NCI-H2196 (cell line): Measurements from ENCODE around the gene YLPM1.

Experiments
- DNase-seq: peaks from one replicate; lab custom pipeline; 2025; ENCODE audit not compliant: unreplicated experiment; lab: John Stamatoyannopoulos, UW

The YLPM1 gene

DNA sequence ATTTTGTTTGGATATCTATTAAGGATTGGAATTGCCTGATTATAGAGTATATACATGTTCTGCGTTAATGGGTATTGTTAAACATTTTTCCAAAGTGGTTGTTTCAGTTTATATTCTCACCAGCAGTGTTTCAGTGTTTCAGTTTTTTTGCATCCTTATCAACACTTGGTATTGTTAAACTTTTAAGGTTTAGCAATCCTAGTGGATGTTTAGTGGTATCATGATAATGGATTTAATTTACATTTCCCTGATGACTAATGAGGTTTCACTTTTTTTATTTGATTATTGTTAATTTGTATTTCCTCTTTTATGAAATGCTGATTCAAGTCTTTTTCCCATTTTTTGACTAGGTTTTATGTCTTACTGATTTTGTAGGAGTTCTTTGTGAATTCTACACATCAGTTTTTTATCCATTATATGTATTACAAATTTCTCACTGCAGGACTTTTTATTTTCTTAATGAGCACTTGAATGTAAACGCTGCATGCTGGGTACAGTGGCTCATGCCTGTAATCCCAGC is 23.7 kb downstream of the YLPM1 start:
- DNase-seq, result no peak

DNA sequence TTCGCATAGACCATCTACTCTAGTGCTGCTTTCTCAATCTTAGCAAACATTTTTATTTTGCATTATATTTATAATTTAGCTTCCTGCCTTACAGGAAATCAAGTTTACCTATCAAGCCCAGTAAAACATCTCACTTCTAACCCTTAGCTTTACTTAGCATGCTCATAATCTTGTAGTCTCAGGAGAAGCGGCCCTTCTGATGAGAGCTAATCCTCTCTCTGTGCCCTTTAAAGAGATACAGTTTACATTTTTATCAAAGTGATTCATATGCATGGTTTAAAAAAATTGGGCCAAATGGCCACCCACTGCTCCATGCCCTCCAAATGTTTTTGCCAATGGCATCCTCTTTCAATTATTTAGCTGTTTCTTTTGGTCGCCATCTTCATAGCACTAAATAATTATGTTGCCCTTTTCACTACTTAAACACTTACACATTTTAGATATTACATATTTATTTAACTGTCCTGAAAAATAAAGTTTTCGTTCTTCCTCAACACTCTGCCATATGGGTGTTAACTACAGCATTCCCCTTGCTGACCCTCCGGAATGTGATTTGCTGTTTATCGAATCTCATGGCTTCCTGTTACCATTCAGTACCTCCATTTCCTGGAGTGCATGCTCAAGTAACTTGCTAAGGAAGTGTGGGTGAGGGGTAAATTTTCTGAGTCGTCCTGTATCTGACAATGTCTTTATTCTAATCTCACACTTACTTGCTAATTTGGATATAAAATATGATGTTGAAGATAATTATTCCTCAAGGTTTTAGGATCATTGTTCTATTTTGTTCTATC is 29.3 kb downstream of the YLPM1 start:
- DNase-seq, result no peak

DNA sequence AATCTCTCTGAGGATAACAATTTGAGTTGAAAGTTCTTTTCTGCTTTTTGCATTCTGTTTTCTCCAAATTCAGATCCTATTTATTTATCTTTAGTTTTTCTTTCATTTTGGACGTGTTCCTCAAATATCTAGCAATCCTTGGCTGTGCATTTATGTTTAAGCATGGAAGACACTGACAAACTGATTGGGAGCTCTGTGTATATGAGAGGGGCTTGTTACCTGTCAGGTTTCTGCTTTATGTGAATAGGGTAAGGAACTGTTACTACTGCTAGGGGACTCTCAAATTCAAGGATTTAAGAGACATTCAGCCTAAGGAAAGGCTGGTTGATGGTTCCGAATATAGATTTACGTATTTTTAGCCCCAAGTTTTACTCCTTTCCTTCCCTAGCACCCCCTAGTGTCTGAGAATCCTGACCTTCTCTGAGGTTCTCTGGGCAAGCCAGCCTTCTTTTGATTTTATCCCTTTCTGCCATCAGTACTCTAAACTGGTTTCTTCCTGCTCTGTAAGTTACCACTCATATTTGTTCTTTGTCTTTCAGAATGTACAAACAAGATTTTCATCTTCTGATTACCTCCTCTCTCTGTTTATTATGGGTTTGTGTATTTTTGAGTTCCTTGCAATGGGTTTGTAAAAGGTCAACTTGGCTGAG is 30.5 kb downstream of the YLPM1 start:
- no peak for DNase-seq

DNA sequence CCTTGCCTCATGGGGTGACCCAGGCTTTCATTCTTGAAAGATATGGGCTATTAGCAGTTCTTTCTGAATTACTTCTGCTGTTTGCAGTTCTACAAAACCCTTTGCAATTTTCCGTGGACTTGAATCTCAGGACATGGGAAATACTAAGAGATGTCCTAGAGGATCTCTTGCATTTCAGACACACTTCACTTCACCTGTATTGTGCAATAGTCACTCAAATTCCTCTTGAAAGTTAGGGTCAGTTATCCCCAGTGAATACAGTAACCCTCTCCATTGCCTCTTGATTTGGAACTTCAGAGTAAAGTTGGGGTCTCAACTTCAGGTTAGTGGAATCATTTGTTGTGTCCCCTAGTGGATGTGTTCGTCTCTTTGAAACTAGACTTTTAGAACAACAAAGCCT is 31.8 kb downstream of the YLPM1 start:
- no peak for DNase-seq

DNA sequence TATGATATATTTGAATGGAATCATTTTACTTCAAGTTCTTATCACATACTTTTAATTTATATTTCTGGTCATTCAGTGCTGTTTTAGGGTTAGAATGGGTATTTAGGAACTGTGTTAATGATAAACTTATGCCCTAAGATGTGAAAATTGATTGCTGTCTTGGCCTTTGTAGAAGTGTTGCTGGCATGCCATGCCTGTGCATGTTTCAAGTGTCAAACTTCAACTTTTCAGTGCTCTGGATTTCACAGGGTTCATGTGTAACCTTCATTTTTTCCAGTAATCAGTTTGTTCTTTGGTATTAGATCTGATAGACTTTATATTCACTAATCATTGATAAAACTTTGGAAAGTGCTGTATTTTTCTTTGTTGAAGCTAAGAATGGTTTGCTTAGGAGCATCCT is 36.6 kb downstream of the YLPM1 start:
- DNase-seq, result no peak

DNA sequence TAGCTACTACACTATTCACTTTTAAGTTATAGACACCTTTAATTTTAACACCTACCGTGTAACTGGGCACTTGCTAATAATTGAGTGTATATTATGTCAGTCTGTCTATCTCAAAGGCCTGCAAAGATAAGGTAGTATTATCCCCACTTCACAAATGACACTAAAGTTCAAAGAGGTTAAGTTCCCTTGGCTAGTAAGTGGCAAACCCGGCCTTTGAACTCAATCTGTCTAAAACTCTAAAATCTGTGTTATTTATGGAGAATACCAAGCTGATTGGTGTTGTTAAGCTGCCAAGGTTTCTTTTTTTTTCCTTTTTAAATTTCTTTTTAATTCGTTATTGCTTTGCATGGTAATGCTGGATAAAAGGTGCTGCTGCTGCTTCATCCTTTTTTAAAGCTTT is 37.7 kb downstream of the YLPM1 start:
- no peak for DNase-seq

DNA sequence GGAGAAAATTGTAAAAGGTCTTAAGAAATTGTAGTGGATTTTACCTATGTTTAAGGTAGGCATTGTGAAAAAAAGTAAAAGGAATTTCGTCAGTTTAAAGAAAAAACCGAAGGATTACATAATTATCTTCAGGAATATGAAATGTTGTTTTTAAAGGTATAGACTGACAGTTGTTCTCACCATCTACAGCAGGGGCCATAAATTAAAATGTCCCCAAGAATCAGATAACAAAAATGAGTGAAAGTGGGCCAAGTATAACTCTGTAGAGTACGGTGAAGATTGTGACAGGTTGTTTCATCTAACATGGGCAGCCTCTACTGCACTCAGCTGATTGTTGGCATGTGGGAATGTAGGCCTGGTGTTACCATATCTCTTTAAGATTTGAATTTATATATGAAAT is 38.3 kb downstream of the YLPM1 start:
- no peak for DNase-seq

DNA sequence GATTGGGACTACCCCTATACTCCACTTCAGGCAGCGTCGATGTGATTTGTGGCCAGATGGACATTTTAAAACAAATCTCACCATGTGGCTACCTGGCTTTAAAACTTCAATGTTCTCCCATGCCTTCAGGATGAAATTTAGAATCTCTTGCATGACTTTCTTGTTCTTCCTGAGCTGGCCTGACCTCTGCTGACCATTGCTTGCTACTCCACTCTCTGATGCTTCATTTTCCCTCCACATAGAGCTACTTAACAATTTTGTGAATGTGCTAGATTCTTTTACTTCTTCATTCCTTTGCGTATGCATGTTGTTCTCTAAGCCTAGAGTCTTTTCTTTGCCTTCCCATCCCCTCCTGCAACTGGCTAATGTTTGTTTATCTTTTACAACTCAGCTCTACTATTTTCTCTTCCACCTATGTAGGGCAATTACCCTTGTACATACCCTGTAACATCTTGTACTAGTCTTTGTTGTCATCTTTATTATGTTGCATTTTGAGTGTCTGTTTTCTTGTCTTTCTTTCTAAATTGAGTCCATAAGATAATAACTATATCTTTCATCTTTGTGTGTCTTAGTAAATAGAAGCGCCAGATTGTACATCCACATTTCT is 41.2 kb downstream of the YLPM1 start:
- DNase-seq, result peak; percentile 54

DNA sequence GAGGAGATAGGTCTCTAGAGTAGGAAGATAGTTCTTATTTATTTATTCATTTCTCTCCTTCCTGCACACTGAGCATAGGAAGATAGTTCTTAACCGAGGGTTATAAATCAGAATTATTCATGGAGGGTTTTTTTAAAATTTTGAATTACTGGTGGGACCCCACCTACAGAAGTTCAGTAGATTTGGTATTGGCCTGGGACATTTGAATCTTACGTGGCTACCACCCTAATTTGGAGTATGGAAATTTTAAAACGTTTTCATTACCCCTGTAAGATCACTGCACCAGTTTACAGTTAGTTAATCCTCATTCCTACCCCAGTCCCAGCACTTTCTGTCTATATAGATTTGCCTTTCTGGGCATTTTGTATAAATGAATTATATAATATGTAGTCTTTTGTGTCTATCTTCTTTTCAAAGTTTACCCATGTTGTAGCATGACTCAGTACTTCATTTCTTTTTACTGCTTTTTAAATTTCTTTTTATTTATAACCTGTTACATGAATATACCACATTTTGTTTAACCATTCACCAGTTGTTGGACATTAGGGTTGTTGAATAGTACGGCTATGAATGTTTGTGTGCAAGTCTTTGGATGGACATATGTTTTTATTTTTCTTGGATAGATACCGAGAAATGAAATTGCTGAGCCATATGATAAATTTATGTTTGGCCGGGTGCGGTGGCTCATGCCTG is 44.9 kb downstream of the YLPM1 start:
- DNase-seq, result no peak

DNA sequence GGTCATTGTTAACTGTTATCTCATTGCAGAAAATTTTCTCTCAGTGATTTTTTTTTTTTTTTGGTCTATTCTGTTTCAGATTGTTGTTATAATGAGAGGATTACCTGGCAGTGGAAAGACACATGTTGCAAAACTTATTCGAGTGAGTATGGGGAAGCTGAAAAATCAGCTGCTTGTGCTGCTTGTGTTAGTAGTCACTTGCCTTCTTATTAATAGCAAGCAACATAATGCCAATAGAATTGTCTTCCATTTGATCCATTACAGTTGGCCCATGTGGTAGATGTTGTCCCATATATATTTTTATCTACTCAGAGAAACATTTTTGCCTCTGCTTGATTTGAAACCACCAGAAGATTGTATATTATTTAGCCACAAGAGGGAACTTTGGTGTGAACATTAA is 53.0 kb downstream of the YLPM1 start:
- DNase-seq, result no peak

DNA sequence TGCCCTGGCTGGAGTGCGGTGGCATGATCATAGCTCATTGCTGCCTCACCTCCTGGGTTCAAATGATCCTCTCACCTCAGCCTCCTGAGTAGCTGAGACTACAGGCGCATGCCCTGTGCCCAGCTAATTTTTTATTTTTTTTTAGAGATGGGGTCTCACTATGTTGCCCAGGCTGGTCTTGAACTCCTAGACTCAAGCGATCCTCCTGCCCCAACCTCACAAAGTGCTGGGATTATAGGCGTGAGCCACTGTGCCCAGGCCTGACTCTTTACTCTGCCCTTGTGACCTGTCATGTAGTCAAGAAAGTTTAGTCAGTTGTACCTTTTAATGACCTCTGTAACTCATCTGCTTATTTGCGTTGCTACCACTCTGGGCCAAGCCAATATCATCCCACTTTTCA is 57.2 kb downstream of the YLPM1 start:
- no peak for DNase-seq

DNA sequence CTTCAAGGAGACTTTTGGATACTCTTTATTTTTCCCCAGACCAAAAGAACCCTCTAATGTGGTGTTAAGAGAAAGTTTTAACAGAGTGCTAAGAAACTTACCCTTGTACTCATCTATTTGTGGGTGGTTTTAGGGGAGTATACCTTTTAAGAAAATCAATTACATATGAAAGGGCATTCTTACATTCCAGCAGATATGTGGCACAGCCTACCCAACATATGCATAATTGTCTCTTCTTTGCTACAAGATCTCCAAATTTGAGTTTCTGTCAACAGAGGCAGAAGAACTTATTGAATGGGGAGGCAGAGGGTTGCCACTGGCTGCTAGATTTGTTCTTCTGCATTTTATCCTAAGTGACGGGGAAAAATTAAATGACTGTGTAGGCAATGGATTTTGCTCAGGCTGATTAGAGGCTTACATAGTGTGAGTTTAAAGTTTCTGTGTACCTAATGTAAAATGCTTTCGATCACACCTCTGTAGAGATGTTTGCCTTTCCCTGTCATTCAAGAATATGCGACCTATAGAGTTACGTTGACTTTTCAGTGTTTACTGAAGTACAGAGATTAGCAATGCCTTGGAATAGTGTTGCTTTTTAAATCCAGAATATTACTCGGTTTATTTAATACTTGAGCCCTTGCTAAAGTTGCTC is 58.3 kb downstream of the YLPM1 start:
- DNase-seq, result no peak

DNA sequence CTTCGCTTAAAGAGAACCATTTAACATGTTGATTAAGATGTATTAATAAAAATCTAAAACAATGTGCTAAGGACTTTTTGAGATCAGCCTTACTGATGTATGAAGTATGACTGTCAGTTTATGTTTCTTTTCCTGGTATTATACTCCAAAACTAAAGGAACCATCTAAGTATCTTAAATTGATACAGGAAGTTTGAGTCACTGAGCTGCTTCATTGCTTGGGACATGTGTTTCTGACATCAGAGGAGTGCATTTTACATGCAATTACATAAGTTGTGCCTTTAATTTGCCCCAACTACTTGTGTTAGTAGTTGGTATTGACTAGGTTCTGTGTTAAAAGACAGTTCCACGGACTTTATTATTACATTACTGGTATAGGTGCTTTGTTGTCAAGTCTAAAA is 61.9 kb downstream of the YLPM1 start:
- DNase-seq, result no peak

DNA sequence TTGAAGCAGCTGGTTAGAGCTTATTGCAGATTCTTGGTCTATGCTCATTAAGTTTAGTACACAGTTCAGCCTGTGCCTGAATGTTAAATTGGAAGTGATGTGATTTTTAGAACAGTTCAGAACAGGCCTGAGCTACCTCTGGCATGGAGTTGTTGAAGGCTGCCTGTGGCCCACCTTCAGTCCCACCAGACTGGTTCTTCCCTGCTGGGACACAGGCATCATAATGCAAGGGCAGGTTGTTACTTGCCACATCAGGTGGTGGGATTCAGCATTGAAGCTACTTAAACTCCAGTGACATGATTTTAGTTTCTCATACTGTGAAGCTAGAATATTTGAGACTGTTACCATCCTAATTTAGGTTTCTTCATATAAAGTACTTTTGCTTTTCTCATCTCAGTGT is 63.5 kb downstream of the YLPM1 start:
- no peak for DNase-seq

DNA sequence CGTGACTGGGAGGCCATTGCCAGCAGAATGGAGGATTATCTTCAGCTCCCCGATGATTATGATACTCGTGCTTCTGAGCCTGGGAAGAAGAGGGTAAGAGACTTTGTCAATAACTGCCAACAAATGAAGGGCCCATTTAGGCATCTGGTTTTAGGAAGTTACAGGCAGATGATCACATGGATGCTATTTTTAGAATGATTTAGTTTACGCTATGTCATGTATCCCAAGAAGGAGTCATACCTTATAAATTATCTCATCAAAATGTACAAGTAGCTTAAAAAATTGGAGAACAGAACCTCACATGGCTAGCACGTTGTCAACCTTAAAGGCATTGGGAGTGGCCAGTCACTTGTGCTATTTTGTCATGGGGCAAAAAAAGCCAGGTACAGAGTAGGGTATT is 66.1 kb downstream of the YLPM1 start:
- no peak for DNase-seq

DNA sequence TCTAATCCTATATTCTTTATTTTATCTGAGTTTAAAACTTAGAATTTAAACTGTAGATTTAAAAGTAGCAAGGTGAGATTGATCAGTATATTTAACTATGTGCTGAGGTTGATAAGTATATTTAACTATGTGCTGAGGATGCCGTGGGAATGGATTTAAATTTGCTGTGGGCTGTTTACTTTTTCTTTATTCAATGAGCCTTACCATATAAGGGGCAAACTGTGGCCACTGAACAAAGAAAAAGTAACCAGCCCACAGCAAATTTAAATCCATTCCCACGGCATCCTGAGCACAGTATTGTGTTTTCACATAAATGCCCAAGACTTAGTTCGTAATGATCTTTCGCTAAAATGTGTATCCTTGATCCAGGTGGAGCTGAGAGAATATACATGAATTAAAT is 69.7 kb downstream of the YLPM1 start:
- DNase-seq, result no peak

DNA sequence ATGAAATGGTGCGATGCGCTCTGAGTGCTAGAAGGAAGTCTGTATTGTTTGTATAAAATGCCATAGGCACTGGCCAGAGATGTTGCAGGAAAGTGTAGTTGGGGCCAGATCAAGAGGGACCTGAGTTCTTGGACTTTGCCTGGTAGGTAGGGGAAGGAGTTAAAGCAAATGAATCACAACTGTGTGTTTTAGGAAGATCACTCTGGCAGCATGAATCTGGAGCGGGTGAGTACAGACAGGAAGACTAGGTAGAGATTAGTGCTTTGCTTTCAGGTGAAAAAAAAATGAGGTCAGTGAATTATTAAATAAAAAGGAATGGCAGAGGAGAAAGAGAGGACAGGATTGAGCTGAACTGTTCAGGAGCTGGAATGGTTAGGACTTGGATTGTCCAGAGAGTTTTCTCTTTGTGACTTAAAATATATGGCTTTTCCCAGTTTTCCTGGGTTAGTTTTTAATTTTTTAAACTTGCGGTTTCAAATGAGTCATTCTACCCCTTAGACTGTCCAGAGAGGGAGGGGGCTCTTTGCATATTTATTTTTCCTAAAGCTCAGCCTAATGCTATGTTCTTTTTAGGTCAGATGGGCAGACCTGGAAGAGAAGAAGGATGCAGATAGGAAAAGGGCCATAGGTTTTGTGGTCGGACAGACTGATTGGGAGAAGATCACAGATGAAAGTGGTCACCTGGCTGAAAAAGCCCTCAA is 71.7 kb downstream of the YLPM1 start:
- no peak for DNase-seq

DNA sequence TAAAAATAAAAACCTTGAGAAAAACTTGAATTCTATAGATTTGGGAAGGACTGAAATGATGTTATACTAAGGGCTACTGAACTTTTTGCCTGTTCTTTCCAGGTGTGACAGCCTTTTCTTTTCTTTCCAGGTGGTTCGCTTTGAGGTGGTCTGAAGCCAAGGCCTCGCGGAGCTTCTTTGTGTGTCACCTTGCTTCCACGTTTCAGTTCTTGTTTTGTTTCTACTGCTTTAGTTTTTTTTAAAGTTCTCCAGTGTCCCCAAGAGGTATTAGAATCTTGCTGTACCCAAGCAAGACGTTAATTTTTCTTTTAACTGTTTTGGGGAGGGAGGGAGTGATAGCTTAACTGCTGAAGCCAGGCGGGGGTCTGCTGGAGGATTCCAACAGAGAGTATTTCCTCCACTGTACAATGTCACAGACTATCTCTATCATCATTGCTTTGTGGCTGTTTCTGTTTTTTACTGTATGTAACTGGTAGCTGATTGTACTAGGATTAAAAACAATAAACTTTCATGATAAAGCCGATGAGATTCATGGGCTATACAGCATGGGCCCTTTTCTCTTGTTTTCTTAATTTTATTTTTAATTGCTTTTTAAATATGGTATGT is 72.6 kb downstream of the YLPM1 start:
- no peak for DNase-seq

DNA sequence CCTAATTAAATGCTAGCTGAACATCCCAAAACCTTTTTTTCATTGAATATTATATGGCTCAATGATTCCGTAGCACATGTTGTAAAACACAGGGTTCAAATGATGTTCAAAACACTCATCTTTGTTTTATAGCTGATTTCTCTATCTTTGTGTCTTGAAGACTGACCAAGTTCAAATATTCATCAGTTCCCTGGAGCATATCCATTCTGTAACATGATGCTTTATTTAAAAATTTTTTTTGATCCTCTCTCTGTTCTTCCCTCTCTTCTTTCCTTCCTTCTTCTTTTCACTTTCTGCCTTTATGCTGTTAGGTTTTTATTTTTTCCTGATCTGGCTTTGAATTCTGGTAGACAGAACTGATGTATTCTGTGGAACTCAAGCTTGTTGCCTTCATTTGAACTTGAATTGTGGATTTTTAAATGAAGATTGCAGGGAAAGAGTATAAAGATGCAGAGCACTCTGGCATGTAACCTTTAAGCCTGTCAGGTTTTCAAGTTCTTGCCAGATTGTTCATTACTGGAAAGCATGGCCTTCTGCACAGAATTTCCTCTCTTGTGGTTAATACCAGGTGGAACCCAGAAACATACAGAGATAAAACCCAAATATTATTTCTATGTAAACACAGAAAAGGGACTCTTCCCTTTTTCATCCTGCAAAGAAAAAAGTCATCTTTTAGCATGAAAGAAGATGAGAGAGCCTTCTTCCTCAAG is 73.3 kb downstream of the YLPM1 start:
- DNase-seq, result no peak

DNA sequence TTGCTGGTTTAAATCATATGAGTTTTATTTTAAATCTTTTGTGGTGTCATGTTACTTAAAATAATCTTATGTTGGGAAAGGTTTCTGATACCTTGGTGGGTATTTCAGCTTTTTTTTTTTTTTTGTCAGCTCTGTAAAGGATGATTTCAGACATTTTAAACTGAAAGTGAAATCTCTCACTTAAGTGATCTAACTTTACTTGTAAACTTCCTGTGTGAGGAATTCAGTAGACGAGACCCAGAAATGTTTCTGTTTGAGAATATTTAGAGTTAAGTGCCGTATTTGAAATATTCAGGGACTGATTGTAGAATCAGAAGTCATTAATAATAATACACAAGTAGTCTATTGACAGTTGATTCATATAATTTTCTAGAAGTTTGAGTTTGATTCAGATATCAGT is 75.0 kb downstream of the YLPM1 start:
- DNase-seq, result no peak
